HepG2 (cell line): ENCODE measurements around the gene TPRN. TPM values are rescaled to one million over a fixed set of nuclear protein-coding genes. Genes with fewer than 3 reads are reported as not detected.

Source experiments
- CBX5 ChIP-seq: sonication (generic); formaldehyde crosslinking; IDR thresholded peaks from 2 replicates; pipeline ENCODE4 v1.4.0; 2020; ENCODE audit warnings: missing genetic modification reagents, borderline replicate concordance
- CERS6 ChIP-seq: sonication (generic); formaldehyde crosslinking; IDR thresholded peaks from 2 replicates; pipeline ENCODE4 v1.5.0; 2020; ENCODE audit warnings: missing genetic modification reagents
- KDM6A ChIP-seq: IDR thresholded peaks from 2 replicates; pipeline ENCODE4 v1.6.1; 2016; ENCODE audit warnings: low read depth
- POLR2AphosphoS2 ChIP-seq: IDR thresholded peaks from 2 replicates; pipeline ENCODE4 v1.6.1; 2011; ENCODE audit warnings: low read depth, low read length, improper control_type of control experiment
- RCOR2 ChIP-seq: IDR thresholded peaks from 2 replicates; pipeline ENCODE4 v1.6.1; 2016; ENCODE audit warnings: missing biosample characterization, missing genetic modification reagents
- SIN3B ChIP-seq: fragments of 150-350 bp; IDR thresholded peaks from 2 replicates; pipeline ENCODE4 v1.6.1; 2014; ENCODE audit warnings: low read length
- SOX6 ChIP-seq, 2 experiments: fragments of 450-650 bp in 1 of 2; sonication (generic) in 1 of 2; formaldehyde crosslinking in 1 of 2; IDR thresholded peaks; 2 replicates each; pipeline versions ENCODE4 v1.4.0 to v1.6.1; 2017 to 2020; ENCODE audit warnings: antibody characterized with exemption in 1 of 2, mild to moderate bottlenecking in 1 of 2, missing genetic modification reagents in 1 of 2
- TCF12 ChIP-seq, 2 experiments: fragments of 450-650 bp in 1 of 2; sonication (generic) in 1 of 2; formaldehyde crosslinking in 1 of 2; IDR thresholded peaks; 2 replicates each; pipeline versions ENCODE4 v1.6.1 to v1.8.0; 2017 to 2022; ENCODE audit warnings: antibody characterized with exemption in 1 of 2, mild to moderate bottlenecking in 1 of 2, missing genetic modification reagents in 1 of 2, moderate library complexity in 1 of 2
- ZBTB7B ChIP-seq: sonication (generic); formaldehyde crosslinking; IDR thresholded peaks from 2 replicates; pipeline ENCODE4 v1.4.0; 2020; ENCODE audit warnings: missing genetic modification reagents
- ZFY ChIP-seq: sonication (generic); formaldehyde crosslinking; IDR thresholded peaks from 2 replicates; pipeline ENCODE4 v1.4.0; 2020; ENCODE audit warnings: missing genetic modification reagents
- ZNF251 ChIP-seq: sonication (generic); formaldehyde crosslinking; IDR thresholded peaks from 2 replicates; pipeline ENCODE4 v1.9.0; 2021; ENCODE audit warnings: mild to moderate bottlenecking, missing genetic modification reagents
- ZNF318 ChIP-seq: sonication (generic); formaldehyde crosslinking; IDR thresholded peaks from 2 replicates; pipeline ENCODE4 v1.4.0; 2020; ENCODE audit warnings: mild to moderate bottlenecking, missing genetic modification reagents
- ZNF672 ChIP-seq: sonication (generic); formaldehyde crosslinking; IDR thresholded peaks from 2 replicates; pipeline ENCODE4 v1.8.1; 2022; ENCODE audit warnings: missing genetic modification reagents
- ZNF770 ChIP-seq: sonication (generic); formaldehyde crosslinking; IDR thresholded peaks from 2 replicates; pipeline ENCODE4 v1.5.0; 2020; ENCODE audit warnings: mild to moderate bottlenecking, missing genetic modification reagents
- ZNF788 ChIP-seq: sonication (generic); formaldehyde crosslinking; IDR thresholded peaks from 2 replicates; pipeline ENCODE4 v1.5.0; 2020; ENCODE audit warnings: mild to moderate bottlenecking, missing genetic modification reagents, borderline replicate concordance
- ZSCAN29 ChIP-seq: sonication (generic); formaldehyde crosslinking; conservative IDR thresholded peaks from 2 replicates; pipeline ENCODE4 v1.4.0; 2020; ENCODE audit warnings: mild to moderate bottlenecking, missing genetic modification reagents
- polyA plus RNA-seq, 8 experiments: library from polyadenylated mRNA; depleted of rRNA in 3 of 8; stranded (reverse) in 7 of 8; unstranded in 1 of 8; fragments of >200 nt; fragmentation: Illumina TruSeq in 4 of 8; extraction: Trizol in 4 of 8; gene quantifications; 2 replicates each; pipeline versions ENCODE4 v1.2.1 to v1.2.3, GENCODE V29; 2011 to 2016; ENCODE audit warnings: low read depth in 4 of 8, missing spikeins in 1 of 8, mixed read lengths in 1 of 8; ENCODE audit not compliant: insufficient read depth in 1 of 8
- total RNA-seq, 5 experiments: library from RNA; depleted of rRNA; stranded (reverse); fragments of >200 nt; fragmentation: Illumina TruSeq; extraction: Trizol; gene quantifications; 2 replicates each; pipeline ENCODE4 v1.2.3, GENCODE V29; 2016; ENCODE audit warnings: low read depth in 1 of 5

The TPRN gene
- total and polyA plus RNA-seq, 2 of the 13 experiments (the other 11 are each of a cell fraction or from before 2014, with no cell fraction given) = 10.1 to 19.2 TPM

DNA sequence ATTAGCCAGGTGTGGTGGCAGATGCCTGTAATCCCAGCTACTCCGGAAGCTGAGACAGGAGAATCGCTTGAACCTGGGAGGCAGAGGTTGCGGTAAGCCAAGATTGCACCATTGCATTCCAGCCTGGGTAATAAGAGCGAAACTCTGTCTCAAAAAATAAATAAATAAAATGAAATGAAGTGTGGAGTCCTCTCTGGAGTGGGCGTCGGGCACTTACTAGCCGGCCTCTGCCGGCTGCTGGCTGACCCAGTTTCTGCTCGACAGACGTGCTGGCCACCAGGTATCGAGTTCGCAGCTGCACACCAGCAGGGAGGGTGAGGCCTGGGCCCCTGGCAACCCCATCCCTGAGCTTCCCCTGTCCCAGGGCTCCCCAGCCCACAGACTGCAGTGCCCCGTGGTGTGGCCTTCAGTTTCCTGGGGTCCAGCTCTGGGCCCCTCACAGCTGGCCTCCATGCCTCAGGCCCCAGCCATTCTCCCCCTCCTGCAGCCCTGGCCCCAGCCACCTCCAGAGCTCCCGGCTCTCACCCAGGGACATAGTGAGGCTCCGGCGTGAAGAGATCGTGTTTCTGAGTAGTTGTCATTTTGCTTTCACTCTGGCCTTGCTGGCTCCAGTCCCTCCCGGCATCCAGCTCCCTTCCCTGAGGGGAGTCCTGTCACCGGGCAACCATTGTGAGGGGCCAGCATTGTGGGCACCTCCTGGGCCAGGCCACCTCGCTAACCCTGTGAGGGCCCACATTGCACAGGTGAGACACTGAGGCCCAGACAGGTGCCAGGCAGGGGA is 46.8 kb upstream of the TPRN start (continued):
- TF ChIP-seq ZNF318 (CRISPR knock-in tag) (no peak), ZSCAN29 (CRISPR knock-in tag) (no peak), ZFY (CRISPR knock-in tag) (peak; percentile 42; the same call in 1 of the 2 replicates), POLR2AphosphoS2 (no peak), CERS6 (CRISPR knock-in tag) (no peak), ZNF251 (CRISPR knock-in tag) (no peak), KDM6A (no peak), ZNF672 (CRISPR knock-in tag) (no peak), ZNF770 (CRISPR knock-in tag) (no peak), SOX6 (IDR thresholded peaks at IDR 0.05) (no peak), SOX6 (CRISPR knock-in tag; IDR thresholded peaks at IDR 0.05) (0 out of 2 replicates have a peak, but pooled peaks have one; percentile 7), RCOR2 (CRISPR knock-in tag) (no peak), SIN3B (no peak), CBX5 (CRISPR knock-in tag) (0 out of 2 replicates have a peak, but pooled peaks have one; percentile 4), TCF12 (IDR thresholded peaks at IDR 0.05) (no peak), TCF12 (CRISPR knock-in tag; IDR thresholded peaks at IDR 0.05) (0 out of 2 replicates have a peak, but pooled peaks have one; percentile 45), ZNF788 (CRISPR knock-in tag) (0 out of 2 replicates have a peak, but pooled peaks have one; percentile 0), ZBTB7B (CRISPR knock-in tag) (no peak)
